Progenitor cell of endocrine pancreas (in vitro differentiated cells): ENCODE data around the gene RAB15. TPM values are rescaled to one million over a fixed set of nuclear protein-coding genes. Genes with fewer than 3 reads are reported as not detected.

Experiments
- DNase-seq: peaks from one replicate; pipeline ENCODE4 v3.0.0; 2021; ENCODE audit warnings: low spot score; ENCODE audit not compliant: unreplicated experiment
- H3K27ac Mint-ChIP-seq: 2 replicates; pipeline ENCODE4 v1.8.0; 2021; ENCODE audit warnings: mild to moderate bottlenecking, moderate library complexity, mixed read lengths
- H3K27me3 Mint-ChIP-seq: 2 replicates; pipeline ENCODE4 v1.8.0; 2021; ENCODE audit warnings: mixed read lengths
- H3K36me3 Mint-ChIP-seq: 2 replicates; pipeline ENCODE4 v1.8.0; 2022; ENCODE audit warnings: mixed read lengths; ENCODE audit not compliant: insufficient read depth
- H3K4me1 Mint-ChIP-seq: 2 replicates; pipeline ENCODE4 v1.8.0; 2021; ENCODE audit warnings: low read depth, mixed read lengths
- H3K4me3 Mint-ChIP-seq: 2 replicates; pipeline ENCODE4 v1.8.0; 2021; ENCODE audit warnings: low read depth, mild to moderate bottlenecking, moderate library complexity, mixed read lengths
- H3K9me3 Mint-ChIP-seq: 2 replicates; pipeline ENCODE4 v1.8.0; 2021; ENCODE audit warnings: low read depth, mixed read lengths
- total RNA-seq: library from RNA; stranded (reverse); gene quantifications from 2 replicates; pipeline ENCODE4 v1.2.1, GENCODE V29; 2021
- TF ChIP-seq, protein P1 (sequence below): fragments of 200-600 bp; sonication (generic); IDR thresholded peaks from one replicate; pipeline ENCODE4 v1.5.0; 2021; ENCODE audit warnings: antibody characterized with exemption, mild to moderate bottlenecking; ENCODE audit not compliant: unreplicated experiment

RAB15 gene
- total RNA-seq, 1 donor from 2014 or later: 27.6 TPM

DNA sequence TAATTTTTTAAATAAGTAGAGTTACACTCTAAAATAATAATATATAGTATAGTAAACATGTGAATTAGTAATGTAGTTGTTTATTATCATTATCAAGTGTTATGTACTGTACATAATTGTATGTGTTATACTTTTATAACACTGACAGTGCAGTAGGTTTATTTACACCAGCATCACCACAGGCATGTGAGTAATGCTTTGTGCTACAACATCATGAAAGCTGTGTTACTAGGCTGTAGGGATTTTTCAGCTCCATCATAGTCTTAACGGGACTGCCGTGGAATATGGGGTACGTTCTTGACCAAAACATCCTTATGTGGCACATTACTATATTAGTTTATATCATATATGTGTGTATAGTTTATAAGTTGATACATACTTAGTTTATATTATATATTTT lies 23.2 kb upstream of the RAB15 start:
- Mint-ChIP-seq H3K27ac (no peak overlapping the region), H3K4me3 (no peak overlapping the region), H3K4me1 (peaks cover 4% of the 10 kb centered on the region), H3K27me3 (no peaks in the 10 kb centered on the region), H3K36me3 (no peaks in the 10 kb centered on the region), H3K9me3 (no peaks in the 10 kb centered on the region)
- TF ChIP-seq, protein P1, sequence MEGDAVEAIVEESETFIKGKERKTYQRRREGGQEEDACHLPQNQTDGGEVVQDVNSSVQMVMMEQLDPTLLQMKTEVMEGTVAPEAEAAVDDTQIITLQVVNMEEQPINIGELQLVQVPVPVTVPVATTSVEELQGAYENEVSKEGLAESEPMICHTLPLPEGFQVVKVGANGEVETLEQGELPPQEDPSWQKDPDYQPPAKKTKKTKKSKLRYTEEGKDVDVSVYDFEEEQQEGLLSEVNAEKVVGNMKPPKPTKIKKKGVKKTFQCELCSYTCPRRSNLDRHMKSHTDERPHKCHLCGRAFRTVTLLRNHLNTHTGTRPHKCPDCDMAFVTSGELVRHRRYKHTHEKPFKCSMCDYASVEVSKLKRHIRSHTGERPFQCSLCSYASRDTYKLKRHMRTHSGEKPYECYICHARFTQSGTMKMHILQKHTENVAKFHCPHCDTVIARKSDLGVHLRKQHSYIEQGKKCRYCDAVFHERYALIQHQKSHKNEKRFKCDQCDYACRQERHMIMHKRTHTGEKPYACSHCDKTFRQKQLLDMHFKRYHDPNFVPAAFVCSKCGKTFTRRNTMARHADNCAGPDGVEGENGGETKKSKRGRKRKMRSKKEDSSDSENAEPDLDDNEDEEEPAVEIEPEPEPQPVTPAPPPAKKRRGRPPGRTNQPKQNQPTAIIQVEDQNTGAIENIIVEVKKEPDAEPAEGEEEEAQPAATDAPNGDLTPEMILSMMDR: no peak
- DNase-seq: no peak

DNA sequence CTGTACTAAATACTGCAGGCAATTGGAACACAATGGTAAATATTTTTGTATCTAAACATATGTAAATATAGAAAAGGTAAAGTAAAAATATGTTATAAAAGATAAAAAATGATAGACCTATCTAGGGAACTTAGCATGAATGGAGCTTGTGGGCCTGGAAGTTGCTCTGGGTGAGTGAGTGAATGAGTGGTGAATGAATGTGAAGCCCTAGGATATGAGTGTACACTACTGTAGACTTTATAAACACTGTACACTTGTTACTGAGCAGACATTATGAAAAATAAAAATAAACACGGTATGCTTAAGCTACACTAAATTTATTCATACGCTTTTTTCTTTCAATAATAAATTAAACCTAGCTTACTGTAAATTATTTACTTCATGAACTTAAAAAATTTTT lies 22.4 kb upstream of the RAB15 start:
- H3K36me3 Mint-ChIP-seq: no peaks in the 10 kb centered on the region
- H3K27me3 Mint-ChIP-seq: no peaks in the 10 kb centered on the region
- TF ChIP-seq, protein P1: no peak
- no peak for DNase-seq
- H3K4me1 Mint-ChIP-seq: peaks cover 4% of the 10 kb centered on the region
- no peaks in the 10 kb centered on the region for H3K9me3 Mint-ChIP-seq
- H3K27ac Mint-ChIP-seq: no peak overlapping the region
- no peak overlapping the region for H3K4me3 Mint-ChIP-seq

DNA sequence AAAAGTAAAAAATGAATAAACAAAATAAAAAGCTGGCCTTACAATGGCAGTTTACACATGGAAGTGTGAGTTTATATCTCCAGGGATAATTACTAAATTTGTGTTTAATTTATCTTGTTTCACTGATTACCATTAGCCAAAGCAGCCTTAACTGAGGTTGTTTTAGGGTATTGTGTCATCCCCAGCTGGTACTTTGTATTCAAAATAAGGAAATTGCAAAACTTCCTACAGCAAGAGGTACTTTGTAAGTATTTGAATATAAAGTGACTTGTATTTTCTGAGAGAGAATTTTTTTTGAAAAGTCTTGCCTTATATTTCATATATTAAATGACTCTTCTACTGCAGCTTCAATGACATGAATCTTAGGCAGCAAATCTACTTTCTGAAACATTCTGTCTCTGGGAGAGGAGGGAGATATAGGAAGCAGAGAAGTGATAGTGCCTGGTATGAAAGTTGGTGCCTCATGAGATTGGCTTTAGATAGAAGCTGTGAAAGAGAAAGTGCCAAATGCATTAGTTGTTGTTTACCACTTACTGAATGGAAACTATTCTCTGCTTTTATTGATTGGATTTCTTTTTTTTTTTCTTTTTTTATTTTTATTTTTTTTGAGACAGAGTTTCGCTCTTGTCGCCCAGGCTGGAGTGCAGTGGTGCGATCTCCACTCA lies 21.3 kb upstream of the RAB15 start:
- no peak overlapping the region for H3K27ac Mint-ChIP-seq
- H3K36me3 Mint-ChIP-seq: no peaks in the 10 kb centered on the region
- no peak for DNase-seq
- no peak overlapping the region for H3K4me3 Mint-ChIP-seq
- TF ChIP-seq, protein P1: no peak
- H3K27me3 Mint-ChIP-seq: no peaks in the 10 kb centered on the region
- peaks cover 8% of the 10 kb centered on the region for H3K4me1 Mint-ChIP-seq
- H3K9me3 Mint-ChIP-seq: no peaks in the 10 kb centered on the region

DNA sequence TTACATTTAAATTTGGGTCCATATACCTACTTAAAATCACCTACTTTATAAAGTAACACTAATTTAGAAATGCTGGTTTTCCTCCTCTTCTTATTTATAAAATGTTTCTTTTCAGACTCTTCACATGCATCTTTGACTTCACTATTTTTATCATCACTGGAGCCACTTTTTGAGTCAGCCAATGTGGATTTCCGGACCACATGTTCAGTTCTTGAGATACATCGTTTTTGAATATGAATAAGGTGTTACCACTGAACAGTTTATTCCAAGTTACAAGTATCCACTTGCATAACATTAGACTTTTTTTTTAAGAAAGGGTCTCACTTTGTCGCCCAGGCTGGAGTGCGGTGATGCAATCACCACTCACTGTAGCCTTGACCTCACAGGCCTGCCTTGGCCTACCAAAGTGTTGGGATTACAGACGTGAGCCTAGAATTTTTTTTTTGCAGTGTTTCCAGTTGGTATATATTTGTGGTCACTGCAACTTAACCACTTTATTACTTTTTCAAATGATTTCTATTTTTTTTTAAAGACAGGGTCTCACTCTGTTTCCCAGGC lies 20.3 kb upstream of the RAB15 start:
- Mint-ChIP-seq H3K27ac (no peak overlapping the region), H3K4me3 (no peak overlapping the region), H3K27me3 (no peaks in the 10 kb centered on the region), H3K36me3 (no peaks in the 10 kb centered on the region), H3K9me3 (no peaks in the 10 kb centered on the region), H3K4me1 (peaks cover 8% of the 10 kb centered on the region)
- DNase-seq: no peak
- TF ChIP-seq, protein P1: no peak

DNA sequence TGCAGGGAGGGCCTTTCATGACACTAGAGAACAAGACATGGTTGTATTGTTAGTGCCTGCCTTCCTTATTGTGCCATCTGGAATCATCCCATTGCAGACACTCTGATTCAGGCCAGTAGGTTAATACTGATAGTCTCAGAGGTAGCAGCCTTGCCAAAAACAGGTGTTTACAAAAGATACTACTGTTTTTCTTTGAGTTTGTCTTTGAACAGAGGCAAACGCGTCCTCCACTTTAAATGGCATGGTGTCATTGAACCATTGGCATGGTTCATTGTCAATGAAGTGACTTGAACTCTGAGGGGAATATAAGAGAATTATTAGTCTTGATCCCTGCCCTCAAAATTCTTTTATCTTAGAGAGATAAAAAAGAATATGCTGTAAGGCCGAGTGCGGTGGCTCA lies 18.8 kb upstream of the RAB15 start:
- TF ChIP-seq, protein P1: no peak
- H3K4me3 Mint-ChIP-seq: no peak overlapping the region
- H3K27ac Mint-ChIP-seq: no peak overlapping the region
- peaks cover 3% of the 10 kb centered on the region for H3K27me3 Mint-ChIP-seq
- no peak for DNase-seq
- H3K36me3 Mint-ChIP-seq: no peaks in the 10 kb centered on the region
- peaks cover 8% of the 10 kb centered on the region for H3K4me1 Mint-ChIP-seq
- no peaks in the 10 kb centered on the region for H3K9me3 Mint-ChIP-seq
